ENCODE results near the gene EPHX1. TPM values are rescaled to one million over a fixed set of nuclear protein-coding genes. Genes with fewer than 3 reads are reported as not detected.

The EPHX1 gene
- total and polyA plus RNA-seq, 12 donors = 251 to 3,548 (median 1,658) TPM

- Histone ChIP-seq H3K27me3 (no peaks in the 10 kb centered on the region), H3K4me1 (replicated peaks in 1 of 2) (no peaks in the 10 kb centered on the region), H3K9me3 (replicated peaks in 1 of 3) (no peaks in the 10 kb centered on the region), H3K27ac (no peak overlapping the region), H3K36me3 (replicated peaks in 1 of 2) (peaks cover 0 to 52% of the 10 kb centered on the region in 2 donors), H3K4me3 (no peak overlapping the region)
- DNase-seq = no peak
- intact Hi-C loops (cut with DNase I) = no loop called here
- TF ChIP-seq CTCF (IDR thresholded peaks at IDR 0.05) (no peak), POLR2A (IDR thresholded peaks at IDR 0.05) (no peak)
- 94 to 100% (median 97%) methylated on average over 3 to 5 of the region's 5 CpGs for WGBS, 4 donors
Measured at GRCh38 chr1:225859151-225859550, 49.2 kb downstream of the EPHX1 start.

GRCh38 chr1:225860107-225860506, 50.2 kb downstream of the EPHX1 start:
- 80 to 97% (median 86%) methylated on average over 5 of the region's 5 CpGs for WGBS, 4 donors
- intact Hi-C loops (cut with DNase I) = no loop called here
- Histone ChIP-seq H3K27me3 (no peaks in the 10 kb centered on the region), H3K9me3 (replicated peaks in 1 of 3) (no peaks in the 10 kb centered on the region), H3K4me1 (replicated peaks in 1 of 2) (no peaks in the 10 kb centered on the region), H3K4me3 (no peak overlapping the region), H3K36me3 (replicated peaks in 1 of 2) (peaks cover 0 to 56% of the 10 kb centered on the region in 2 donors), H3K27ac (no peak overlapping the region)
- no peak for TF ChIP-seq POLR2A (IDR thresholded peaks at IDR 0.05)
- TF ChIP-seq CTCF (IDR thresholded peaks at IDR 0.05) = no peak
- DNase-seq = no peak

- DNase-seq = no peak
- 85 to 90% (median 89%) methylated on average over 6 to 7 of the region's 7 CpGs for WGBS, 4 donors
- H3K4me3 ChIP-seq = no peak overlapping the region
Measured at GRCh38 chr1:225860876-225861441, 51.0 kb downstream of the EPHX1 start.

More at GRCh38 chr1:225860876-225861441, 51.0 kb downstream of the EPHX1 start:
- Histone ChIP-seq H3K36me3 (replicated peaks in 1 of 2) (peaks cover 0 to 64% of the 10 kb centered on the region in 2 donors), H3K4me1 (replicated peaks in 1 of 2) (no peaks in the 10 kb centered on the region), H3K27ac (no peak overlapping the region), H3K9me3 (replicated peaks in 1 of 3) (no peaks in the 10 kb centered on the region), H3K27me3 (no peaks in the 10 kb centered on the region)
- no peak for TF ChIP-seq POLR2A (IDR thresholded peaks at IDR 0.05)
- no peak for TF ChIP-seq CTCF (IDR thresholded peaks at IDR 0.05)
- intact Hi-C loops (cut with DNase I) = no loop called here

Data from adrenal gland (tissue), 12 donors.